Fibroblast of lung (primary cell): ENCODE data around the gene IFTAP. TPM values are rescaled to one million over a fixed set of nuclear protein-coding genes. Genes with fewer than 3 reads are reported as not detected.
"Not testable (repeated sequence)": the region's sequence is repeated elsewhere in the genome, so short reads cannot be mapped to it uniquely, and the experiment has no call there.

Experiments
- DNase-seq, 2 donors: peaks; one replicate each; pipeline versions ENCODE4 v3.0.0 to v3.0.0-alpha.2; 2010; ENCODE audit warnings: low read depth in 2 of 2
- H2AFZ ChIP-seq: 2 replicates; pipeline ENCODE4 v1.5.1; 2012; ENCODE audit warnings: low read length, control low read depth, inconsistent platforms
- H3K27ac ChIP-seq: 2 replicates; pipeline ENCODE4 v1.5.1; 2011; ENCODE audit warnings: low read length, control low read depth; ENCODE audit not compliant: insufficient read depth
- H3K27me3 ChIP-seq: 2 replicates; pipeline ENCODE4 v1.5.1; 2011; ENCODE audit warnings: mild to moderate bottlenecking, low read length; ENCODE audit not compliant: control insufficient read depth, insufficient read depth
- H3K36me3 ChIP-seq: 2 replicates; pipeline ENCODE4 v1.5.1; 2011; ENCODE audit warnings: low read length; ENCODE audit not compliant: control insufficient read depth, insufficient read depth
- H3K4me1 ChIP-seq: 2 replicates; pipeline ENCODE4 v1.5.1; 2011; ENCODE audit warnings: low read length; ENCODE audit not compliant: control insufficient read depth, insufficient read depth; ENCODE audit errors: extremely low read depth
- H3K4me2 ChIP-seq: 2 replicates; pipeline ENCODE4 v1.5.1; 2011; ENCODE audit warnings: low read length, control low read depth; ENCODE audit not compliant: insufficient read depth; ENCODE audit errors: extremely low read depth
- H3K4me3 ChIP-seq, 4 experiments: fragments of 200-600 bp in 1 of 4; sonication (generic) in 1 of 4; replicated peaks in 1 of 4; 2 replicates each; pipeline ENCODE4 v1.5.1; 2011 to 2016; ENCODE audit warnings: low read length in 4 of 4, low read depth in 3 of 4, mild to moderate bottlenecking in 3 of 4, control low read depth in 2 of 4, inconsistent platforms in 1 of 4, mixed read lengths in 1 of 4; ENCODE audit not compliant: insufficient read depth in 1 of 4; ENCODE audit errors: control extremely low read depth in 1 of 4
- H3K79me2 ChIP-seq: 2 replicates; pipeline ENCODE4 v1.5.1; 2012; ENCODE audit warnings: mild to moderate bottlenecking, low read length, inconsistent platforms; ENCODE audit not compliant: control insufficient read depth, insufficient read depth
- H3K9ac ChIP-seq: 2 replicates; pipeline ENCODE4 v1.5.1; 2011; ENCODE audit warnings: mild to moderate bottlenecking, low read length, control low read depth; ENCODE audit not compliant: insufficient read depth
- H3K9me3 ChIP-seq: 2 replicates; pipeline ENCODE4 v1.5.1; 2012; ENCODE audit warnings: low read depth, low read length; ENCODE audit not compliant: control insufficient read depth, insufficient read depth
- H4K20me1 ChIP-seq: 2 replicates; pipeline ENCODE4 v1.5.1; 2011; ENCODE audit warnings: low read length; ENCODE audit not compliant: control insufficient read depth, insufficient read depth; ENCODE audit errors: extremely low read depth
- EZH2 ChIP-seq: IDR thresholded peaks from 2 replicates; pipeline ENCODE4 v1.5.1; 2012; ENCODE audit warnings: low read length, control low read depth, mild to moderate bottlenecking; ENCODE audit errors: missing control alignments
- polyA plus RNA-seq, 2 donors: library from polyadenylated mRNA; depleted of rRNA in 1 of 2; stranded (reverse) in 1 of 2; unstranded in 1 of 2; fragments of >200 nt; gene quantifications; 2 replicates each; pipeline ENCODE4 v1.2.1, GENCODE V29; 2011 to 2012; ENCODE audit warnings: missing spikeins in 1 of 2
- total RNA-seq: library from RNA; depleted of rRNA; stranded (reverse); fragments of >200 nt; gene quantifications from 2 replicates; pipeline ENCODE4 v1.2.1, GENCODE V29; 2014
- TF ChIP-seq, protein P1 (sequence below), 2 donors: IDR thresholded peaks in 1 of 2; conservative IDR thresholded peaks in 1 of 2; 1 replicate in 1 of 2; 2 replicates in 1 of 2; pipeline ENCODE4 v1.5.1; 2011 to 2012; ENCODE audit warnings: low read length in 2 of 2, control low read depth in 1 of 2, inconsistent platforms in 1 of 2, low read depth in 1 of 2, mild to moderate bottlenecking in 1 of 2

Gene IFTAP
- total and polyA plus RNA-seq, 2 donors (not counting 1 experiment from before 2014, with no cell fraction given): 41.1 to 42.7 TPM

DNA sequence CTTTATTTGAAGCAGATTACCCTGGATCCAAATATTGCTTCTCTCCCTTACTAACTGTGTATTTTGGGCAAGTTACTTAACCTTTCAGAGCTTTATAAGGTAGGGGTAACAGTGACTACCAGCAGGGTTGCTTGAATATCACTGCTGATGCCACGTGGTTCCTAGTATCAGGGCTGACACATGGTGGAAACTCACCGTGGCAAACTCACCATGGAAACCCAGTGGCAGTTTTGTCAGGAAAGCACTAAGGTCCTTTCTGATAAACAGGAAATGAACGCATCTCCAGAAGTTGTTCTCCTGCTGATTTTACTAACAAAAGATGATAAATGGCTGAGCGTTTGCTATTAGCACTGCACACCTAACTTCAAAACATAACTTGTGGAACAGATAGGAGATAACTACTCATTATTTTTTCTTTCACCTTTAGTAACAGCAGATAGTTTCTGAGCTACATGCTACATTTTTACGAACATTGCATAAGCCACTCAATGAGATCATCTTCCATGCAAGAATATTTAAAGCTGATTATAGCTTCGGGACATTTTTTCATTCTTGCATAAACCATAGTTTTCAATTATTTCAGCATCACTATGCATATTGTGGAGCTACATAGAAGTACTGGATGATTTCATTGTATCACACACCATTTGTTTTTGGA is 63.4 kb downstream of the IFTAP start:
- no peak for DNase-seq
- no peaks in the 10 kb centered on the region for H3K27me3 ChIP-seq
- no peaks in the 10 kb centered on the region for H4K20me1 ChIP-seq
- H2AFZ ChIP-seq: no peak overlapping the region
- no peak overlapping the region for H3K4me2 ChIP-seq
- H3K9ac ChIP-seq: no peak overlapping the region
- no peaks in the 10 kb centered on the region for H3K4me1 ChIP-seq
- TF ChIP-seq, protein P1, sequence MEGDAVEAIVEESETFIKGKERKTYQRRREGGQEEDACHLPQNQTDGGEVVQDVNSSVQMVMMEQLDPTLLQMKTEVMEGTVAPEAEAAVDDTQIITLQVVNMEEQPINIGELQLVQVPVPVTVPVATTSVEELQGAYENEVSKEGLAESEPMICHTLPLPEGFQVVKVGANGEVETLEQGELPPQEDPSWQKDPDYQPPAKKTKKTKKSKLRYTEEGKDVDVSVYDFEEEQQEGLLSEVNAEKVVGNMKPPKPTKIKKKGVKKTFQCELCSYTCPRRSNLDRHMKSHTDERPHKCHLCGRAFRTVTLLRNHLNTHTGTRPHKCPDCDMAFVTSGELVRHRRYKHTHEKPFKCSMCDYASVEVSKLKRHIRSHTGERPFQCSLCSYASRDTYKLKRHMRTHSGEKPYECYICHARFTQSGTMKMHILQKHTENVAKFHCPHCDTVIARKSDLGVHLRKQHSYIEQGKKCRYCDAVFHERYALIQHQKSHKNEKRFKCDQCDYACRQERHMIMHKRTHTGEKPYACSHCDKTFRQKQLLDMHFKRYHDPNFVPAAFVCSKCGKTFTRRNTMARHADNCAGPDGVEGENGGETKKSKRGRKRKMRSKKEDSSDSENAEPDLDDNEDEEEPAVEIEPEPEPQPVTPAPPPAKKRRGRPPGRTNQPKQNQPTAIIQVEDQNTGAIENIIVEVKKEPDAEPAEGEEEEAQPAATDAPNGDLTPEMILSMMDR (conservative IDR thresholded peaks at IDR 0.05 in 1 of 2, IDR thresholded peaks at IDR 0.05 in 1 of 2; ENCODE audit: low read depth in 1 of 2, low read length in 2 of 2): no peak
- no peak for TF ChIP-seq EZH2
- no peaks in the 10 kb centered on the region for H3K36me3 ChIP-seq
- no peak overlapping the region for H3K27ac ChIP-seq
- H3K79me2 ChIP-seq: no peaks in the 10 kb centered on the region
- H3K9me3 ChIP-seq: no peaks in the 10 kb centered on the region
- H3K4me3 ChIP-seq: no peak overlapping the region

DNA sequence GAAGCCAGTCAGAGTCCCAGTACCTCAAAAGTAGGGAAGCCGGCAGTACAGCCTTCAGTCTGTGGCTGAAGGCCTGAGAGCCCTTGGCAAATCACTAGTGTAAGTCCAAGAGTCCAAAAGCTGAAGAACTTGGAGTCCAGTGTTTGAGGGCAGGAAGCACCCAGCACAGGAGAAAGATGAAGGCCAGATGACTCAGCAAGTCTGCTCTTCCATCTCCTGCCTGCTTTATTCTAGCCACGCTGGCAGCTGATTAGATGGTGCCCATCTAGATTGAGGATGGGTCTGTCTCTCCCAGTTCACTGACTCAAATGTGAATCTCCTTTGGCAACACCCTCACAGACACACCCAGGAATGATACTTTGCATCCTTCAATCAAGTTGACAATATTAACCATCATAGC is 67.1 kb downstream of the IFTAP start:
- not testable (repeated sequence) for H3K4me2 ChIP-seq, DNase-seq, H3K4me3 ChIP-seq, H3K9ac ChIP-seq, H3K79me2 ChIP-seq, H2AFZ ChIP-seq, H3K9me3 ChIP-seq, H4K20me1 ChIP-seq, H3K4me1 ChIP-seq, H3K27ac ChIP-seq, H3K27me3 ChIP-seq, H3K36me3 ChIP-seq

DNA sequence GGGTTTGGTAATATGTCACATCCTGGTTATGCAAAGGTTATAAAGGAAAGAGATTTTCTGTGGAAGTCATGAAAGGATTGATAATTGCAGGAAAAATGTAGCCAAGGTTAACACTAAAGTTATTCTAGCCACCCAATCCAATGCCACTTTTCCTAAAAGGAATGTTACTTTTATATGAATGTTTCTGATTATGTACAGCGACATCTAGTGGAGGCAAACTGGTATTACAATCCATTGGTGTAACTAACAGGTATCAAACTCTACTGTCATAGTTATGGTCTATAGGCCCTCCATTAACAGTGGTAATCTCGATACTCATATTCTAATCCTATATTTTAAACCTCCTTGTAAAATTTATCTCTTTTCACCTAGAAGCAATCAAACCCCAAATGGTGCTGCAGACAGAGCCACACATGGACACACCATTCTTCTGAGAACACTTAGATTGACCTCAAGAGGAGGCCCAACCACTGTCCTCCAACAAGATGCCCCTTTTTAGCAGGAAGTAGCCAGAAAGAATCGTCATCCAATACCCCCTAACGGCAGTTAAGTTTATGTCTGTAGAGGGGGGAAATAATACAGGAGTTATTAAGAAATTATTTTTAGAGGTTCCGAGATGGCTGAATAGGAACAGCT is 78.6 kb downstream of the IFTAP start:
- TF ChIP-seq, protein P1 (conservative IDR thresholded peaks at IDR 0.05 in 1 of 2, IDR thresholded peaks at IDR 0.05 in 1 of 2; ENCODE audit: low read depth in 1 of 2, low read length in 2 of 2): peak; percentile 51 to 67
- no peak for TF ChIP-seq EZH2
- Histone ChIP-seq H4K20me1 (no peaks in the 10 kb centered on the region), H3K9ac (no peak overlapping the region), H3K9me3 (no peaks in the 10 kb centered on the region), H3K27ac (no peak overlapping the region), H3K79me2 (no peaks in the 10 kb centered on the region), H3K4me1 (no peaks in the 10 kb centered on the region), H3K4me2 (no peak overlapping the region), H3K36me3 (no peaks in the 10 kb centered on the region), H2AFZ (no peak overlapping the region), H3K4me3 (no peak overlapping the region), H3K27me3 (no peaks in the 10 kb centered on the region)
- DNase-seq: peak; percentile 39 to 61

DNA sequence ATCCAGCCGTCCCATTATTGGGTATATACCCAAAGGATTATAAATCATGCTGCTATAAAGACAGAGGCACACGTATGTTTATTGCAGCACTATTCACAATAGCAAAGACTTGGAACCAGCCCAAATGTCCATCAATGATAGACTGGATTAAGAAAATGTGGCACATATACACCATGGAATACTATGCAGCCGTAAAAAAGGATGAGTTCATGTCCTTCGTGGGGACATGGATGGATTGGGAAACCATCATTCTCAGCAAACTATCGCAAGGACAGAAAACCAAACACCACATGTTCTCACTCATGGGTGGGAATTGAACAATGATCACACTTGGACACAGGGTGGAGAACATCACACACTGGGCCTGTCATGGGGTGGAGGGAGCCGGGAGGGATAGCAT is 85.2 kb downstream of the IFTAP start:
- not testable (repeated sequence) for H3K36me3 ChIP-seq, H2AFZ ChIP-seq, H3K4me2 ChIP-seq, DNase-seq, H3K4me3 ChIP-seq, H3K4me1 ChIP-seq, H3K27me3 ChIP-seq, H3K79me2 ChIP-seq, H3K27ac ChIP-seq, H4K20me1 ChIP-seq, H3K9ac ChIP-seq, H3K9me3 ChIP-seq
